GM23338 (cell line): Measurements from ENCODE around the gene TENM4. TPM values are rescaled to one million over a fixed set of nuclear protein-coding genes. Genes with fewer than 3 reads are reported as not detected.

Source experiments
- ATAC-seq: fragments of 200-7000 bp; cut with Tn5 transposase; 3 replicates; pipeline ENCODE4 v1.9.1; 2020
- DNase-seq: peaks from one replicate; pipeline ENCODE4 v3.0.0-alpha.2; 2015; ENCODE audit warnings: low spot score
- H2AFZ ChIP-seq: fragments of 200-600 bp; sonication (generic); 2 replicates; pipeline ENCODE4 v1.8.0; 2016; ENCODE audit warnings: antibody characterized with exemption, mild to moderate bottlenecking, moderate library complexity
- H3F3A ChIP-seq: fragments of 200-600 bp; sonication (generic); replicated peaks from 2 replicates; pipeline ENCODE4 v1.8.0; 2017; ENCODE audit warnings: antibody characterized with exemption, mixed run types, low read depth
- H3K27ac ChIP-seq: fragments of 200-600 bp; sonication (generic); 2 replicates; pipeline ENCODE4 v1.6.1; 2016; ENCODE audit warnings: low read depth
- H3K27me3 ChIP-seq: fragments of 200-600 bp; sonication (generic); 2 replicates; pipeline ENCODE4 v1.8.0; 2016; ENCODE audit warnings: mild to moderate bottlenecking, mixed run types, moderate library complexity; ENCODE audit not compliant: insufficient read depth
- H3K36me3 ChIP-seq: fragments of 200-600 bp; sonication (generic); 2 replicates; pipeline ENCODE4 v1.8.0; 2016; ENCODE audit warnings: mild to moderate bottlenecking; ENCODE audit not compliant: insufficient read depth
- H3K4me1 ChIP-seq: fragments of 200-600 bp; sonication (generic); 2 replicates; pipeline ENCODE4 v1.8.0; 2016; ENCODE audit warnings: mild to moderate bottlenecking, moderate library complexity; ENCODE audit not compliant: insufficient read depth
- H3K4me2 ChIP-seq: fragments of 200-600 bp; sonication (generic); 2 replicates; pipeline ENCODE4 v1.7.1; 2017; ENCODE audit warnings: mixed run types
- H3K4me3 ChIP-seq: fragments of 200-600 bp; sonication (generic); 2 replicates; pipeline ENCODE4 v1.6.1; 2016; ENCODE audit warnings: mixed run types
- H3K79me2 ChIP-seq: fragments of 200-600 bp; sonication (generic); replicated peaks from 2 replicates; pipeline ENCODE4 v1.8.0; 2017; ENCODE audit warnings: mild to moderate bottlenecking; ENCODE audit not compliant: insufficient read depth
- H3K9me2 ChIP-seq: fragments of 200-600 bp; sonication (generic); 2 replicates; pipeline ENCODE4 v1.8.0; 2017; ENCODE audit not compliant: insufficient read depth
- H4K20me1 ChIP-seq: fragments of 200-600 bp; sonication (generic); replicated peaks from 2 replicates; pipeline ENCODE4 v1.8.0; 2017; ENCODE audit warnings: mild to moderate bottlenecking; ENCODE audit not compliant: insufficient read depth
- H3K27ac Mint-ChIP-seq: 2 replicates; pipeline ENCODE4 v1.8.0; 2020; ENCODE audit warnings: inconsistent platforms, mild to moderate bottlenecking, moderate library complexity, mixed read lengths
- H3K27me3 Mint-ChIP-seq: 3 replicates; pipeline ENCODE4 v1.8.0; 2022; ENCODE audit warnings: low read depth, mild to moderate bottlenecking, moderate library complexity, mixed read lengths, inconsistent platforms; ENCODE audit not compliant: insufficient read depth, poor library complexity
- H3K36me3 Mint-ChIP-seq: 3 replicates; pipeline ENCODE4 v1.8.0; 2021; ENCODE audit warnings: low read depth, mild to moderate bottlenecking, inconsistent platforms, moderate library complexity, mixed read lengths
- H3K4me1 Mint-ChIP-seq: 3 replicates; pipeline ENCODE4 v1.8.0; 2020; ENCODE audit warnings: mild to moderate bottlenecking, inconsistent platforms, mixed read lengths
- H3K4me3 Mint-ChIP-seq: 3 replicates; pipeline ENCODE4 v1.8.0; 2021; ENCODE audit warnings: moderate library complexity, mild to moderate bottlenecking, inconsistent platforms, mixed read lengths
- H3K9me3 Mint-ChIP-seq: 3 replicates; pipeline ENCODE4 v1.8.0; 2020; ENCODE audit warnings: moderate library complexity, mild to moderate bottlenecking, inconsistent platforms, mixed read lengths
- CTCF ChIP-seq, 2 experiments: fragments of 200-600 bp in 1 of 2; sonication (generic) in 1 of 2; conservative IDR thresholded peaks; 2 replicates each; pipeline versions ENCODE4 v1.5.1 to v1.6.1; 2016 to 2017; ENCODE audit warnings: antibody characterized with exemption in 2 of 2, low read depth in 2 of 2, mild to moderate bottlenecking in 2 of 2, moderate library complexity in 1 of 2
- EZH2 ChIP-seq: fragments of 200-600 bp; sonication (generic); IDR thresholded peaks from one replicate; pipeline ENCODE4 v1.8.0; 2017; ENCODE audit warnings: antibody characterized with exemption, mild to moderate bottlenecking, low read depth; ENCODE audit not compliant: unreplicated experiment
- EZH2phosphoT487 ChIP-seq: fragments of 200-600 bp; sonication (generic); IDR thresholded peaks from one replicate; pipeline ENCODE4 v1.8.1; 2018; ENCODE audit warnings: antibody characterized with exemption; ENCODE audit not compliant: unreplicated experiment
- NANOG ChIP-seq: IDR thresholded peaks from 2 replicates; pipeline ENCODE4 v1.6.1; 2016; ENCODE audit warnings: antibody characterized with exemption, borderline replicate concordance
- POLR2AphosphoS5 ChIP-seq: IDR thresholded peaks from 2 replicates; pipeline ENCODE4 v1.6.1; 2016; ENCODE audit warnings: antibody characterized with exemption, low read depth
- STAT1 ChIP-seq: IDR thresholded peaks from one replicate; pipeline ENCODE4 v1.6.1; 2016; ENCODE audit warnings: antibody characterized with exemption; ENCODE audit not compliant: unreplicated experiment
- ZNF331 ChIP-seq: fragments of 250-450 bp; sonication (Bioruptor Pico); IDR thresholded peaks from 2 replicates; pipeline ENCODE4 v1.5.0; 2020; ENCODE audit warnings: low read depth, mild to moderate bottlenecking, moderate library complexity
- polyA plus RNA-seq: library from polyadenylated mRNA; unstranded; fragments of >200 nt; fragmentation: Nextera tagmentation; extraction: Ambion mirVana; gene quantifications from 2 replicates; pipeline ENCODE4 v1.2.1, GENCODE V29; 2016
- total RNA-seq: library from RNA; depleted of rRNA; stranded (reverse); fragments of >200 nt; shearing (Covaris generic); gene quantifications from 2 replicates; pipeline ENCODE4 v1.2.3, GENCODE V29; 2014
- TF ChIP-seq, protein P1 (sequence below): IDR thresholded peaks from 2 replicates; pipeline ENCODE4 v1.6.1; 2016; ENCODE audit warnings: antibody characterized with exemption
- TF ChIP-seq, protein P2 (sequence below): fragments of 250-450 bp; sonication (Bioruptor Pico); IDR thresholded peaks from 2 replicates; pipeline ENCODE4 v1.5.0; 2020; ENCODE audit warnings: mild to moderate bottlenecking, moderate library complexity

Gene TENM4
- total and polyA plus RNA-seq, 2 experiments from 2014 or later = 7.3 TPM

- H3K4me3 ChIP-seq = no peak overlapping the region
- H3K36me3 ChIP-seq = no peaks in the 10 kb centered on the region
- H3F3A ChIP-seq = no peaks in the 10 kb centered on the region
- no peaks in the 10 kb centered on the region for H4K20me1 ChIP-seq
- H3K9me3 Mint-ChIP-seq = 0 out of 3 replicates have a peak, but pooled peaks cover 2% of the 10 kb centered on the region
- no peak overlapping the region for H3K27ac Mint-ChIP-seq
- peaks cover 3% of the 10 kb centered on the region for H3K27me3 Mint-ChIP-seq
- DNase-seq (no peak), ATAC-seq (no peak)
- TF ChIP-seq, protein P1, sequence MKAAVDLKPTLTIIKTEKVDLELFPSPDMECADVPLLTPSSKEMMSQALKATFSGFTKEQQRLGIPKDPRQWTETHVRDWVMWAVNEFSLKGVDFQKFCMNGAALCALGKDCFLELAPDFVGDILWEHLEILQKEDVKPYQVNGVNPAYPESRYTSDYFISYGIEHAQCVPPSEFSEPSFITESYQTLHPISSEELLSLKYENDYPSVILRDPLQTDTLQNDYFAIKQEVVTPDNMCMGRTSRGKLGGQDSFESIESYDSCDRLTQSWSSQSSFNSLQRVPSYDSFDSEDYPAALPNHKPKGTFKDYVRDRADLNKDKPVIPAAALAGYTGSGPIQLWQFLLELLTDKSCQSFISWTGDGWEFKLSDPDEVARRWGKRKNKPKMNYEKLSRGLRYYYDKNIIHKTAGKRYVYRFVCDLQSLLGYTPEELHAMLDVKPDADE = no peak
- no peak for TF ChIP-seq STAT1
- no peak for TF ChIP-seq NANOG
- no peak for TF ChIP-seq ZNF331 (CRISPR knock-in tag)
- no peak for TF ChIP-seq EZH2phosphoT487
- no peak for TF ChIP-seq CTCF (conservative IDR thresholded peaks at IDR 0.05; ENCODE audit: low read depth in 2 of 2)
- no peak for TF ChIP-seq EZH2
- TF ChIP-seq, protein P2, sequence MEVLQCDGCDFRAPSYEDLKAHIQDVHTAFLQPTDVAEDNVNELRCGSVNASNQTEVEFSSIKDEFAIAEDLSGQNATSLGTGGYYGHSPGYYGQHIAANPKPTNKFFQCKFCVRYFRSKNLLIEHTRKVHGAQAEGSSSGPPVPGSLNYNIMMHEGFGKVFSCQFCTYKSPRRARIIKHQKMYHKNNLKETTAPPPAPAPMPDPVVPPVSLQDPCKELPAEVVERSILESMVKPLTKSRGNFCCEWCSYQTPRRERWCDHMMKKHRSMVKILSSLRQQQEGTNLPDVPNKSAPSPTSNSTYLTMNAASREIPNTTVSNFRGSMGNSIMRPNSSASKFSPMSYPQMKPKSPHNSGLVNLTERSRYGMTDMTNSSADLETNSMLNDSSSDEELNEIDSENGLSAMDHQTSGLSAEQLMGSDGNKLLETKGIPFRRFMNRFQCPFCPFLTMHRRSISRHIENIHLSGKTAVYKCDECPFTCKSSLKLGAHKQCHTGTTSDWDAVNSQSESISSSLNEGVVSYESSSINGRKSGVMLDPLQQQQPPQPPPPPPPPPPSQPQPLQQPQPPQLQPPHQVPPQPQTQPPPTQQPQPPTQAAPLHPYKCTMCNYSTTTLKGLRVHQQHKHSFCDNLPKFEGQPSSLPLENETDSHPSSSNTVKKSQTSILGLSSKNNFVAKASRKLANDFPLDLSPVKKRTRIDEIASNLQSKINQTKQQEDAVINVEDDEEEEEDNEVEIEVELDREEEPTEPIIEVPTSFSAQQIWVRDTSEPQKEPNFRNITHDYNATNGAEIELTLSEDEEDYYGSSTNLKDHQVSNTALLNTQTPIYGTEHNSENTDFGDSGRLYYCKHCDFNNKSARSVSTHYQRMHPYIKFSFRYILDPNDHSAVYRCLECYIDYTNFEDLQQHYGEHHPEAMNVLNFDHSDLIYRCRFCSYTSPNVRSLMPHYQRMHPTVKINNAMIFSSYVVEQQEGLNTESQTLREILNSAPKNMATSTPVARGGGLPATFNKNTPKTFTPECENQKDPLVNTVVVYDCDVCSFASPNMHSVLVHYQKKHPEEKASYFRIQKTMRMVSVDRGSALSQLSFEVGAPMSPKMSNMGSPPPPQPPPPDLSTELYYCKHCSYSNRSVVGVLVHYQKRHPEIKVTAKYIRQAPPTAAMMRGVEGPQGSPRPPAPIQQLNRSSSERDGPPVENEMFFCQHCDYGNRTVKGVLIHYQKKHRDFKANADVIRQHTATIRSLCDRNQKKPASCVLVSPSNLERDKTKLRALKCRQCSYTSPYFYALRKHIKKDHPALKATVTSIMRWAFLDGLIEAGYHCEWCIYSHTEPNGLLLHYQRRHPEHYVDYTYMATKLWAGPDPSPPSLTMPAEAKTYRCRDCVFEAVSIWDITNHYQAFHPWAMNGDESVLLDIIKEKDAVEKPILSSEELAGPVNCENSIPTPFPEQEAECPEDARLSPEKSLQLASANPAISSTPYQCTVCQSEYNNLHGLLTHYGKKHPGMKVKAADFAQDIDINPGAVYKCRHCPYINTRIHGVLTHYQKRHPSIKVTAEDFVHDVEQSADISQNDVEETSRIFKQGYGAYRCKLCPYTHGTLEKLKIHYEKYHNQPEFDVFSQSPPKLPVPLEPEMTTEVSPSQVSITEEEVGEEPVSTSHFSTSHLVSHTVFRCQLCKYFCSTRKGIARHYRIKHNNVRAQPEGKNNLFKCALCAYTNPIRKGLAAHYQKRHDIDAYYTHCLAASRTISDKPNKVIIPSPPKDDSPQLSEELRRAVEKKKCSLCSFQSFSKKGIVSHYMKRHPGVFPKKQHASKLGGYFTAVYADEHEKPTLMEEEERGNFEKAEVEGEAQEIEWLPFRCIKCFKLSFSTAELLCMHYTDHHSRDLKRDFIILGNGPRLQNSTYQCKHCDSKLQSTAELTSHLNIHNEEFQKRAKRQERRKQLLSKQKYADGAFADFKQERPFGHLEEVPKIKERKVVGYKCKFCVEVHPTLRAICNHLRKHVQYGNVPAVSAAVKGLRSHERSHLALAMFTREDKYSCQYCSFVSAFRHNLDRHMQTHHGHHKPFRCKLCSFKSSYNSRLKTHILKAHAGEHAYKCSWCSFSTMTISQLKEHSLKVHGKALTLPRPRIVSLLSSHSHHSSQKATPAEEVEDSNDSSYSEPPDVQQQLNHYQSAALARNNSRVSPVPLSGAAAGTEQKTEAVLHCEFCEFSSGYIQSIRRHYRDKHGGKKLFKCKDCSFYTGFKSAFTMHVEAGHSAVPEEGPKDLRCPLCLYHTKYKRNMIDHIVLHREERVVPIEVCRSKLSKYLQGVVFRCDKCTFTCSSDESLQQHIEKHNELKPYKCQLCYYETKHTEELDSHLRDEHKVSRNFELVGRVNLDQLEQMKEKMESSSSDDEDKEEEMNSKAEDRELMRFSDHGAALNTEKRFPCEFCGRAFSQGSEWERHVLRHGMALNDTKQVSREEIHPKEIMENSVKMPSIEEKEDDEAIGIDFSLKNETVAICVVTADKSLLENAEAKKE (CRISPR knock-in tag) = no peak
- TF ChIP-seq POLR2AphosphoS5 = no peak
- H3K4me1 ChIP-seq = peaks cover 10% of the 10 kb centered on the region
- no peak overlapping the region for H3K27ac ChIP-seq
- no peak overlapping the region for H3K4me3 Mint-ChIP-seq
- no peak overlapping the region for H3K4me2 ChIP-seq
- H3K4me1 Mint-ChIP-seq = peaks cover 13% of the 10 kb centered on the region
- no peaks in the 10 kb centered on the region for H3K79me2 ChIP-seq
- no peaks in the 10 kb centered on the region; the same call in 2 of the 3 replicates for H3K36me3 Mint-ChIP-seq
- no peaks in the 10 kb centered on the region for H3K9me2 ChIP-seq
- H3K27me3 ChIP-seq = no peaks in the 10 kb centered on the region
- H2AFZ ChIP-seq = no peak overlapping the region
Observed at GRCh38 chr11:78694152-78694551, 746.7 kb downstream of the TENM4 start.
